SW480 (cell line): ENCODE data around the gene SLC6A7.

ENCODE experiments used
- DNase-seq: peaks from one replicate; pipeline ENCODE4 v3.0.0-alpha.2; 2016; ENCODE audit warnings: low spot score

The SLC6A7 gene

GRCh38 chr5:150192462-150192861 lies 2.6 kb downstream of the SLC6A7 start:
- DNase-seq: no peak

- no peak for DNase-seq
Observed at GRCh38 chr5:150195736-150196485, 6.0 kb downstream of the SLC6A7 start.

- no peak for DNase-seq
Observed at GRCh38 chr5:150196514-150196913, 6.7 kb downstream of the SLC6A7 start.

GRCh38 chr5:150196986-150197385 lies 7.1 kb downstream of the SLC6A7 start:
- DNase-seq: no peak

GRCh38 chr5:150197476-150197875 lies 7.6 kb downstream of the SLC6A7 start:
- no peak for DNase-seq

GRCh38 chr5:150202501-150202900 lies 12.6 kb downstream of the SLC6A7 start:
- no peak for DNase-seq

GRCh38 chr5:150203832-150204589 lies 14.1 kb downstream of the SLC6A7 start:
- DNase-seq: no peak

- no peak for DNase-seq
Observed at GRCh38 chr5:150204590-150204960, 14.7 kb downstream of the SLC6A7 start.

- DNase-seq: no peak
Observed at GRCh38 chr5:150206098-150206778, 16.4 kb downstream of the SLC6A7 start.

GRCh38 chr5:150206779-150207115 lies 16.9 kb downstream of the SLC6A7 start:
- no peak for DNase-seq

- no peak for DNase-seq
Observed at GRCh38 chr5:150208187-150209098, 18.6 kb downstream of the SLC6A7 start.

GRCh38 chr5:150209099-150209635 lies 19.3 kb downstream of the SLC6A7 start:
- DNase-seq: no peak

GRCh38 chr5:150210644-150211043 lies 20.8 kb downstream of the SLC6A7 start:
- no peak for DNase-seq

GRCh38 chr5:150211156-150212030 lies 21.5 kb downstream of the SLC6A7 start:
- no peak for DNase-seq

GRCh38 chr5:150213530-150213929 lies 23.7 kb downstream of the SLC6A7 start:
- no peak for DNase-seq

GRCh38 chr5:150214289-150214688 lies 24.4 kb downstream of the SLC6A7 start:
- no peak for DNase-seq

- DNase-seq: no peak
Observed at GRCh38 chr5:150215979-150216944, 26.4 kb downstream of the SLC6A7 start.

- DNase-seq: no peak
Observed at GRCh38 chr5:150217038-150217437, 27.2 kb downstream of the SLC6A7 start.

GRCh38 chr5:150217873-150218692 lies 28.2 kb downstream of the SLC6A7 start:
- peak; percentile 80 for DNase-seq
